Hepatocyte (in vitro differentiated cells): Measurements from ENCODE around the gene CHCHD6. TPM values are rescaled to one million over a fixed set of nuclear protein-coding genes. Genes with fewer than 3 reads are reported as not detected.

ENCODE experiments used
- DNase-seq: peaks from one replicate; pipeline ENCODE4 v3.0.0-alpha.2; 2016; ENCODE audit warnings: low spot score
- H2AFZ ChIP-seq: fragments of 200-600 bp; sonication (generic); 2 replicates; pipeline ENCODE4 v1.6.0; 2016; ENCODE audit warnings: antibody characterized with exemption, mild to moderate bottlenecking
- H3K27ac ChIP-seq: fragments of 200-600 bp; sonication (generic); 2 replicates; pipeline ENCODE4 v1.5.1; 2016; ENCODE audit warnings: mild to moderate bottlenecking
- H3K27me3 ChIP-seq: fragments of 200-600 bp; sonication (generic); 2 replicates; pipeline ENCODE4 v1.6.1; 2016
- H3K36me3 ChIP-seq: fragments of 200-600 bp; sonication (generic); replicated peaks from 2 replicates; pipeline ENCODE4 v1.5.1; 2016; ENCODE audit warnings: low read depth; ENCODE audit not compliant: insufficient read depth
- H3K4me1 ChIP-seq: fragments of 200-600 bp; sonication (generic); 2 replicates; pipeline ENCODE4 v1.5.1; 2016; ENCODE audit warnings: mild to moderate bottlenecking, moderate library complexity; ENCODE audit not compliant: insufficient read depth
- H3K4me2 ChIP-seq: fragments of 200-600 bp; sonication (generic); 2 replicates; pipeline ENCODE4 v1.6.0; 2016
- H3K4me3 ChIP-seq: fragments of 200-600 bp; sonication (generic); 2 replicates; pipeline ENCODE4 v1.5.1; 2016; ENCODE audit warnings: mild to moderate bottlenecking
- H3K79me2 ChIP-seq: fragments of 200-600 bp; sonication (generic); 2 replicates; pipeline ENCODE4 v1.6.0; 2017; ENCODE audit warnings: mild to moderate bottlenecking
- H3K9me2 ChIP-seq: fragments of 200-600 bp; sonication (generic); replicated peaks from 2 replicates; pipeline ENCODE4 v1.6.0; 2017; ENCODE audit warnings: mild to moderate bottlenecking; ENCODE audit not compliant: insufficient read depth
- H3K9me3 ChIP-seq: fragments of 200-600 bp; sonication (generic); 2 replicates; pipeline ENCODE4 v1.5.1; 2016; ENCODE audit warnings: low read depth, mild to moderate bottlenecking
- H4K20me1 ChIP-seq: fragments of 200-600 bp; sonication (generic); 2 replicates; pipeline ENCODE4 v1.6.0; 2016; ENCODE audit warnings: mild to moderate bottlenecking; ENCODE audit not compliant: insufficient read depth, poor library complexity, severe bottlenecking
- CTCF ChIP-seq: fragments of 200-600 bp; sonication (generic); IDR thresholded peaks from 2 replicates; pipeline ENCODE4 v1.5.1; 2016; ENCODE audit warnings: antibody characterized with exemption, mild to moderate bottlenecking; ENCODE audit not compliant: poor library complexity
- EZH2 ChIP-seq: fragments of 200-600 bp; sonication (generic); IDR thresholded peaks from 2 replicates; pipeline ENCODE4 v1.6.1; 2016; ENCODE audit warnings: antibody characterized with exemption, mild to moderate bottlenecking, borderline replicate concordance
- EZH2phosphoT487 ChIP-seq: fragments of 200-600 bp; sonication (generic); IDR thresholded peaks from one replicate; pipeline ENCODE4 v1.6.1; 2018; ENCODE audit warnings: antibody characterized with exemption, mild to moderate bottlenecking, low read depth, moderate library complexity; ENCODE audit not compliant: unreplicated experiment, severe bottlenecking
- WGBS: methylation state at CpG from one replicate; pipeline ENCODE4 v1.1.6; 2016; ENCODE audit warnings: low lambda C conversion rate; ENCODE audit errors: missing lambda C conversion rate; 5-methylcytosine and 5-hydroxymethylcytosine counted together
- polyA plus RNA-seq: library from polyadenylated mRNA; unstranded; fragments of >200 nt; fragmentation: Nextera tagmentation; extraction: Ambion mirVana; gene quantifications from 2 replicates; pipeline ENCODE4 v1.2.1, GENCODE V29; 2016
- total RNA-seq: library from RNA; depleted of rRNA; stranded (reverse); fragments of >200 nt; gene quantifications from 2 replicates; pipeline ENCODE4 v1.2.3, GENCODE V29; 2014

CHCHD6 gene
- total and polyA plus RNA-seq, 2 experiments from 2014 or later, result 13.8 to 19.7 TPM

- Histone ChIP-seq H3K4me2 (peak overlapping the region; percentile 89), H3K9me3 (no peaks in the 10 kb centered on the region), H3K27ac (no peak overlapping the region), H3K79me2 (peaks cover 43% of the 10 kb centered on the region), H4K20me1 (peaks cover 41% of the 10 kb centered on the region), H3K4me1 (peaks cover 19% of the 10 kb centered on the region), H3K9me2 (no peaks in the 10 kb centered on the region), H3K36me3 (no peaks in the 10 kb centered on the region), H3K27me3 (peaks cover 4% of the 10 kb centered on the region), H3K4me3 (peak overlapping the region; percentile 91), H2AFZ (peak overlapping the region; percentile 78)
- DNase-seq, result peak; percentile 59
- no CpG with 5 or more reads among the region's 70 CpGs for WGBS
- TF ChIP-seq EZH2phosphoT487 (no peak), EZH2 (no peak), CTCF (no peak)
These were observed 279.2 kb downstream of the CHCHD6 start for GRCh38 chr3:126983276-126983652.

GRCh38 chr3:126983653-126984390 is 279.8 kb downstream of the CHCHD6 start:
- Histone ChIP-seq H3K9me3 (no peaks in the 10 kb centered on the region), H3K79me2 (peaks cover 43% of the 10 kb centered on the region), H3K9me2 (no peaks in the 10 kb centered on the region), H3K27ac (peak overlapping the region; percentile 27), H3K4me2 (peak overlapping the region; percentile 89), H4K20me1 (peaks cover 45% of the 10 kb centered on the region), H3K36me3 (no peaks in the 10 kb centered on the region), H3K27me3 (peaks cover 4% of the 10 kb centered on the region), H2AFZ (peak overlapping the region; percentile 78), H3K4me3 (peak overlapping the region; percentile 91), H3K4me1 (peaks cover 19% of the 10 kb centered on the region)
- peak; percentile 74 for DNase-seq
- WGBS, result 1% methylated on average over 27 of the region's 61 CpGs
- no peak for TF ChIP-seq EZH2phosphoT487
- TF ChIP-seq EZH2, result no peak
- no peak for TF ChIP-seq CTCF

DNA sequence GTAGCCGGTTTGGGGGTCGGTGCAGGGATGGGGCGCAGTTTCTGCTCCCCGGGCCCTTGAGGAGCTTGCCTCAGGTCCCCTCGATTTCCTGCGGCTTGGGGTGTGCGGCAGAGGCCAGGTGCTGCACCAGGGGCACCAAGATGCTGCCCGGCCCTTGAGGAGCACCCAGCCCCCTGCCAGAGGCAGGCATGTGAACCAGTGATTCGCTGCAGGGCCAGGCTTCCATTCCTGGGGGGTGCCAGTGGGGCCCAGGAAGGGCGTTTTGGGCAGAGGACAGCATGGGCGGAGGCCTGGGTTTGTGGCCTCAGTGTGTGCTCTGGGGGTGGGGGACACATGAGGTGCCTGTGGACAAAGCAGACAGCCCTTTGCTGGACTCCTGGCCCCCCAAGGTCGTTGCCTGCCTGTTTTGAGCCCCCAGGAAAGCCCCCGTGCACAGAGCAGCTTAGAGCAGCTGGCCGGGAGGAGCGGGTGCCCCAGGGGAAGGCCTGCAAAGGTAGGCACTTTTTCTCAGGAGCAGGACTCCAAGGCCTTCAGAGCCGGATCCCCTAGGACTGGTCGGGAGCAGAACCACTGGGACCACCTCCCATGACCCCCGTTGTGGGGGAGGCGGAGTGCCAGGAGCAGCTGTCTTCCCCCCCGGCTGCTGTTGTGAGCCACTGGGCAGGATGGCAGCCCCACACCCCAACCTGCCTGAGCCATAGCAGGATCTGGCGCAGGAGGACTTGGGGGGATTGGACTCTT is 280.5 kb downstream of the CHCHD6 start:
- 67% methylated on average over 18 of the region's 21 CpGs for WGBS
- H2AFZ ChIP-seq, result peak overlapping the region; percentile 78

More for the DNA sequence above, 280.5 kb downstream of the CHCHD6 start:
- H4K20me1 ChIP-seq, result peaks cover 46% of the 10 kb centered on the region
- peak overlapping the region; percentile 27 for H3K27ac ChIP-seq
- TF ChIP-seq EZH2phosphoT487, result no peak
- no peak for TF ChIP-seq EZH2
- TF ChIP-seq CTCF, result no peak
- no peaks in the 10 kb centered on the region for H3K9me2 ChIP-seq
- no peaks in the 10 kb centered on the region for H3K36me3 ChIP-seq
- DNase-seq, result no peak
- H3K4me2 ChIP-seq, result peak overlapping the region; percentile 89
- H3K4me3 ChIP-seq, result peak overlapping the region; percentile 91
- no peaks in the 10 kb centered on the region for H3K9me3 ChIP-seq
- H3K27me3 ChIP-seq, result no peaks in the 10 kb centered on the region
- H3K79me2 ChIP-seq, result peaks cover 43% of the 10 kb centered on the region
- peaks cover 19% of the 10 kb centered on the region for H3K4me1 ChIP-seq
